Activated T-cell treated with anti-CD3 and anti-CD28 coated beads, Interleukin-2, amount 50 U/mL, for 24 hours (primary cell): ENCODE measurements around the gene EMD.
"Not testable (repeated sequence)": the region's sequence is repeated elsewhere in the genome, so short reads cannot be mapped to it uniquely, and the experiment has no call there.

Source experiments
- DNase-seq: peaks from one replicate; pipeline ENCODE4 v3.0.0-alpha.2; 2020
- H3K27ac Mint-ChIP-seq: 2 replicates; pipeline ENCODE4 v1.8.0; 2020; ENCODE audit warnings: mild to moderate bottlenecking, mixed read lengths
- H3K27me3 Mint-ChIP-seq: 2 replicates; pipeline ENCODE4 v1.8.0; 2020; ENCODE audit warnings: mixed read lengths
- H3K36me3 Mint-ChIP-seq: 2 replicates; pipeline ENCODE4 v1.8.0; 2020; ENCODE audit warnings: low read depth, mixed read lengths
- H3K4me1 Mint-ChIP-seq: 2 replicates; pipeline ENCODE4 v1.8.0; 2020; ENCODE audit warnings: low read depth, mixed read lengths
- H3K4me3 Mint-ChIP-seq: 2 replicates; pipeline ENCODE4 v1.8.0; 2020; ENCODE audit warnings: mild to moderate bottlenecking, moderate library complexity, mixed read lengths
- H3K9me3 Mint-ChIP-seq: 2 replicates; pipeline ENCODE4 v1.8.0; 2020; ENCODE audit warnings: mixed read lengths

EMD gene

GRCh38 chrX:154388094-154388493 is 9.0 kb downstream of the EMD start:
- not testable (repeated sequence) for H3K9me3 Mint-ChIP-seq, H3K4me3 Mint-ChIP-seq, H3K27me3 Mint-ChIP-seq, H3K4me1 Mint-ChIP-seq, DNase-seq, H3K27ac Mint-ChIP-seq, H3K36me3 Mint-ChIP-seq

GRCh38 chrX:154388649-154389048 is 9.6 kb downstream of the EMD start:
- H3K4me1 Mint-ChIP-seq, H3K36me3 Mint-ChIP-seq, DNase-seq, H3K27me3 Mint-ChIP-seq, H3K9me3 Mint-ChIP-seq, H3K4me3 Mint-ChIP-seq, H3K27ac Mint-ChIP-seq: not testable (repeated sequence)

DNA sequence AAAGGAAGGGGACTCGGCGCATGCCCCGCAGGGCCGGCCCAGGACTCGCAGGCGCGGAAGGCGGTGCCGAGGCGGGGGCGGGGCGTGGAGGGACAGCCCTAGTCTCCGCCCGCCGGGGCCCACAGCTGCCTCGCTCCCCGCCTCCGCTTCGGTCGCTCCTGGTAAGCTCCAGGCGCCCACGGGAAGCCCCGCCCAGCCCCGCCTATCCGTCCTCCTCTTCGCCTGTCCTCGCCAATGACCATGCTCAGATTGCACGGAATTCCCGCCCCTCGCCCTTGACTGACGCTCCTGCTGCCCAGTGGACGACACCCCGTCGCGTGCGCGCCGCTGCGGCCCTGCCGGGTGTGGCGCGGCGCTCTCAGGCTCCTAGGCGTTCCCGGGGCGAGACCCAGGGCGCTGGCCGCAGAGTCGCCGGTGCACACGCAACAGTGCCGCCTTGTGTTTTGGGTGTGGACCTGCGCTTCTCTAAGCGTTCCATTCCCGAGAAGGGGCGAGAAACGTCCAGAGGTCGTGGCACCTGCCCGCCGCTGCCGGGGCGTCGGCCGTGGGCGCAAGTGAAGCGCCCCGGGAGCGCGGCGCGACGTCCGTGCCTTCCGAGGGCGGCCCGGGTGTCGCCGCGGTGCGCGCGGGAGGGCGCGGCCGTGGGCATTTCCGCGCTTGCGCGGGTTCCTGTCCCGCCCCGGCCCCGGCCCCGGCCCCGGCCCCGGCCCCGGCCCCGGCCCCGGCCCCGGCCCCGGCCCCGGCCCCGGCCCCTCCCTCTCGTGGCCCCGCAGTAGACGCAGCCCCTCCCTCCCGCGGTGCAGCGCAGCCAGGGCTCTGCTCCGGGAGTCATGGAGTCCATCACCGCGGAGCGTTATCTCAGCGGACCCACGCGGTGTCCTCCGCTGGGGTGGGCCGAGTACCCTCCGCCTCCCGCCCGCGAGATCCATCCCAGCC is 11.0 kb downstream of the EMD start:
- H3K27ac Mint-ChIP-seq, H3K27me3 Mint-ChIP-seq: not testable (repeated sequence)

GRCh38 chrX:154396363-154396762 is 17.3 kb downstream of the EMD start:
- not testable (repeated sequence) for H3K4me1 Mint-ChIP-seq, H3K9me3 Mint-ChIP-seq, H3K27me3 Mint-ChIP-seq, DNase-seq, H3K27ac Mint-ChIP-seq
- peak overlapping the region; percentile 89 for H3K4me3 Mint-ChIP-seq
- peaks cover 39% of the 10 kb centered on the region for H3K36me3 Mint-ChIP-seq

More for the DNA sequence above, 11.0 kb downstream of the EMD start:
- not testable (repeated sequence) for H3K36me3 Mint-ChIP-seq, H3K4me1 Mint-ChIP-seq, H3K4me3 Mint-ChIP-seq, H3K9me3 Mint-ChIP-seq
- peak; percentile 74 for DNase-seq

- Mint-ChIP-seq H3K27ac (peak overlapping the region; percentile 99), H3K36me3 (peaks cover 45% of the 10 kb centered on the region), H3K4me3 (peak overlapping the region; percentile 89), H3K9me3 (no peaks in the 10 kb centered on the region), H3K27me3 (peaks cover 10% of the 10 kb centered on the region), H3K4me1 (peaks cover 8% of the 10 kb centered on the region)
- peak; percentile 84 for DNase-seq
Observed at GRCh38 chrX:154396973-154397887, 18.1 kb downstream of the EMD start.

DNA sequence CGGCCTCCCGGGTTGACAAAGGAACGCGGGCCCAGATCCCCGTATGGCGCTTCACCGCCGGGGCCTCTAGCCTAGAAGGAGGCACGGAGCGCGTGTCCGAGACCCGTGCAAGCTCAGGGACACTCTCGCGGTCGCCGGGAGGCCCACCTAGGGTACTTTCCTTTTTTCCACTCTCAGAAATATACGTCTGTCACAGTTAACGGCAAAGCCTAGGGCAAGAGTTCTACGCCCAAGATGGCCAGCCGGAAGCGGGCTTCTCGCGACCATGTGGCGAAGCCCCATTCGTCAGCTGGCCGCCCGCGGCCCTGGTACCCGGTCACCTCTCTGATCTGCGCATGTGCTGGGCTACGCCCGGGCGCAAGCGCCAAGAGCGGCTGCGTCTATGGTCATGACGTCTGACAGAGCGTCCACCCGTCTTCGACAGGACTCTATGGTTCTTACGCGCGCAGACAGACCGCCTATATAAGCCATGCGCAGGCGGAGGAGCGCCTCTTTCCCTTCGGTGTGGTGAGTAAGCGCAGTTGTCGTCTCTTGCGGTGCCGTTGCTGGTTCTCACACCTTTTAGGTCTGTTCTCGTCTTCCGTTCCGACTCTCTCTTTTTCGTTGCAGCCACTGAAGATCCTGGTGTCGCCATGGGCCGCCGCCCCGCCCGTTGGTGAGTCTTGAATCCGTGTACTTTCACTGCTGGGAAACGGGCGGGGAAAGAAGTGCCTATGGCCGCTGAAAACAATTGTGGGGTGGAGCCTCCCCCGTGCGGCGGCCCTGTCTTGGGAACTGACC is 19.0 kb downstream of the EMD start, which contains the start of gene RPL10:
Gene RPL10 (plus strand): TSS at position 490 of the 780 bp plus-strand sequence. CDS start 143 bp downstream, at position 633.
- Mint-ChIP-seq H3K9me3 (no peaks in the 10 kb centered on the region), H3K27me3 (peaks cover 10% of the 10 kb centered on the region), H3K27ac (peak within 1 kb of the TSS; percentile 99), H3K36me3 (peaks cover 47% of the 10 kb centered on the region), H3K4me1 (peaks cover 8% of the 10 kb centered on the region), H3K4me3 (peak within 1 kb of the TSS; percentile 89)
- DNase-seq: peak; percentile 89

GRCh38 chrX:154398668-154399526 is 19.8 kb downstream of the EMD start:
- DNase-seq: peak; percentile 84
- Mint-ChIP-seq H3K36me3 (peaks cover 47% of the 10 kb centered on the region), H3K27me3 (peaks cover 10% of the 10 kb centered on the region), H3K9me3 (no peaks in the 10 kb centered on the region), H3K4me3 (peak overlapping the region; percentile 89), H3K27ac (peak overlapping the region; percentile 99), H3K4me1 (peaks cover 8% of the 10 kb centered on the region)

DNA sequence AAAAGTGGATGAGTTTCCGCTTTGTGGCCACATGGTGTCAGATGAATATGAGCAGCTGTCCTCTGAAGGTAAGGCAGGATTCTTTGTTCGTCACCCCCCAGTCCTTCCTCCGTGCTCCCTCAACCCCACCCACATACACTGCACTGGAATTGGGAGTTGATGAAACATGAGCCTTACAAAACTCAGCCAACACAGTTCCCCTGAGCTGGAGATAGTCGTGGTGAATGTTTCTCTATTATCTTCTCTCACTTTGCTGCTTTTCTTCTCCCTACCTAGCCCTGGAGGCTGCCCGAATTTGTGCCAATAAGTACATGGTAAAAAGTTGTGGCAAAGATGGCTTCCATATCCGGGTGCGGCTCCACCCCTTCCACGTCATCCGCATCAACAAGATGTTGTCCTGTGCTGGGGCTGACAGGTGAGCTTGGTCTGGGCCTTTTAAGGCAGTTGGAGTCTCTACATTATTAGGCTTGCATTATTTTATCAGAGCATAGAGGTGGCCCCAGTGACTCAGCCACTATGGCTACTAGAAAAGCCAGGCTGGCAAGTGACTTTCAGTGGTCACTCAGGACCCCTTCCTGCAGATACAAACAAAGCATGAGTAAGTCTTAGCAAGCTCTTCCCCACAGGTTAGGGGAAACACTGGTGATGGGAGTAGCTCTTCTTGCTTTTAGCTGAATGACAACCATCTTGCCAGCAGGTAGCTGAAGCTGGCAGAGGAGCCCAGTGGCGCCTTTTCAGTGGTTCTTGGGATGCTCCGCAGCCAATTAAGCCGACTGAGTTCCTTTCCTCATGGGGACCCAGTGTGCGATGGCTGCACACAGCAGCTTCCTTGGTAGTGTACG is 20.7 kb downstream of the EMD start:
- H3K27ac Mint-ChIP-seq: peak overlapping the region; percentile 99
- DNase-seq: peak; percentile 61

DNA sequence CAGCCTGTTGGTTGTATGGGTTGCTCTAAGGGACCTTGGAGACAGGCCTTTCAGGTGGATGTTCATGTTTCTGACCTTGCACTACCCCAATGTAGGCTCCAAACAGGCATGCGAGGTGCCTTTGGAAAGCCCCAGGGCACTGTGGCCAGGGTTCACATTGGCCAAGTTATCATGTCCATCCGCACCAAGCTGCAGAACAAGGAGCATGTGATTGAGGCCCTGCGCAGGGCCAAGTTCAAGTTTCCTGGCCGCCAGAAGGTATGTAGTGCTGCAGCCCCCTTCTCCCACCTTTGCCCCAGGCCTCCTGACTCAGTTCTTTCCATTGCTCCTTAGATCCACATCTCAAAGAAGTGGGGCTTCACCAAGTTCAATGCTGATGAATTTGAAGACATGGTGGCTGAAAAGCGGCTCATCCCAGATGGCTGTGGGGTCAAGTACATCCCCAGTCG is 21.3 kb downstream of the EMD start:
- not testable (repeated sequence) for H3K27me3 Mint-ChIP-seq, H3K9me3 Mint-ChIP-seq, H3K4me1 Mint-ChIP-seq
- peak overlapping the region; percentile 99 for H3K27ac Mint-ChIP-seq
- peak; percentile 38 for DNase-seq
- H3K36me3 Mint-ChIP-seq: peaks cover 47% of the 10 kb centered on the region
- H3K4me3 Mint-ChIP-seq: peak overlapping the region; percentile 89

More for the DNA sequence above, 20.7 kb downstream of the EMD start:
- Mint-ChIP-seq H3K27me3 (peaks cover 10% of the 10 kb centered on the region), H3K36me3 (peaks cover 47% of the 10 kb centered on the region), H3K9me3 (no peaks in the 10 kb centered on the region), H3K4me3 (peak overlapping the region; percentile 89), H3K4me1 (peaks cover 8% of the 10 kb centered on the region)

GRCh38 chrX:154401045-154401799 is 22.1 kb downstream of the EMD start:
- Mint-ChIP-seq H3K4me3 (peak overlapping the region; percentile 89), H3K36me3 (peaks cover 47% of the 10 kb centered on the region), H3K9me3 (no peaks in the 10 kb centered on the region), H3K27me3 (peaks cover 10% of the 10 kb centered on the region), H3K4me1 (peaks cover 8% of the 10 kb centered on the region), H3K27ac (peak overlapping the region; percentile 99)
- DNase-seq: peak; percentile 64

GRCh38 chrX:154401918-154402621 is 23.0 kb downstream of the EMD start:
- H3K27ac Mint-ChIP-seq: peak overlapping the region; percentile 99
- peaks cover 10% of the 10 kb centered on the region for H3K27me3 Mint-ChIP-seq
- no peaks in the 10 kb centered on the region for H3K9me3 Mint-ChIP-seq
- H3K4me3 Mint-ChIP-seq: peak overlapping the region; percentile 89
- peaks cover 46% of the 10 kb centered on the region for H3K36me3 Mint-ChIP-seq
- peaks cover 7% of the 10 kb centered on the region for H3K4me1 Mint-ChIP-seq
- DNase-seq: peak; percentile 46
